HG02943 (cell line): ENCODE data around the gene EYA2.

Experiments
- ATAC-seq: cut with Tn5 transposase; IDR thresholded peaks from one replicate; pipeline ENCODE4 v1.9.1; 2021; ENCODE audit warnings: mild to moderate bottlenecking, low read depth, moderate library complexity; ENCODE audit not compliant: unreplicated experiment

Gene EYA2

DNA sequence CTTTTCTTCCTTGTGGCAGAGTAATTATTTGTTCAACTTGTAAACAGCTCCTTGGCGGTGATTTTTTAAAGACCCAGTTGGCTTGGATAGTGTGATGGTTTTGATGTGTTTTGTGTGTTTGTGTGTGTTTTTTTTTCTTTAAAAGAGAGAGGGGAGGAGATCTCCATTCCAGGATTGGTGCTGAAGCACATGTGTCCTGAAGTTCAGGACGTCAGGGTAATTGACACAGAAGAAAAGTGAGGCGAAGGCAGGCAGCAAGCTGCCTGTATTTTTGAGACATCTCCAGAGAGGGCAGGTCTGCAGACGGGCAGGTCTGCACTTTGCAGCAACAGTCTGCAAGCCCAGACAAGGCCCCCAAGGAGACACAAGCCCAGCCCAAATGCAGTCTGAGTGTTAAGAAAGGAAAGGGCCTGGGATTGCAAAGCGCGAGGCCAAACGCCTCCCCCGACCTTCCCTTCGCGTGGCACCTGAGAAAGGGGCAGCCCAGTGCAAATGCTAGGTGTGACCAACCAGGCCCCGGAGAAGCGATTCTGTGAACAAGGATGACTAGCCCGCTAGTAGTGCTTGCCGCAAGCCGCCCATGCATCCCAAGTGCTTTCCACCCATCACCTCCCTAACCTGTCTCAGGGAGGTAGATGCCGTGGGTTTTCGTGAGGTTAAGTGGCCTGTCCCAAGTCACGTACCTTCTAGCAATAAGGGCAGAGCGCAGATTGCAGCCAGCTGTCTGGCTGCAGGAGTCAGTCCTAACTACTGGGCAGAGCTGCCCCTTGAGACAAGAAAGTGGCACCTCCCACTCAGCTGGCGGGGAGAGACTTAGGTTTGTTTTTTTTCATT lies 231.3 kb downstream of the EYA2 start:
- ATAC-seq = no peak

DNA sequence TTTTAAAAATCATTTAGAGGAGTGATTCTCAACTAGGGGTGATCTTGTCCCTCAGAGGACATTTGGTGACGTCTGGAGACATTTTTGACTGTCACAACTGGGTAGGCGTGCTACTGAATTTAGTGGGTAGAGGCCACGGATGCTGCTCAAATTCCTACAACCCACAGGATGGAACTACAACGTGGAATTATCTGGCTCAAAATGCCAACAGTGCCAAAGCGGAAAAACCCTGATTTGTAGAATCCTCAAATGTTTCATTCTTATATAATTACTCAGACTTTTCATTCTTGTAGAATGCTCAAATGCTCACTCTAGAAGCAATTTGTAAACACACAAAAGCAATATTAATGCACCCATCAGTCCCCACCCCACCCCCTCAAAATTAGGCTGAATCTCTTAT lies 232.1 kb downstream of the EYA2 start:
- ATAC-seq = no peak

DNA sequence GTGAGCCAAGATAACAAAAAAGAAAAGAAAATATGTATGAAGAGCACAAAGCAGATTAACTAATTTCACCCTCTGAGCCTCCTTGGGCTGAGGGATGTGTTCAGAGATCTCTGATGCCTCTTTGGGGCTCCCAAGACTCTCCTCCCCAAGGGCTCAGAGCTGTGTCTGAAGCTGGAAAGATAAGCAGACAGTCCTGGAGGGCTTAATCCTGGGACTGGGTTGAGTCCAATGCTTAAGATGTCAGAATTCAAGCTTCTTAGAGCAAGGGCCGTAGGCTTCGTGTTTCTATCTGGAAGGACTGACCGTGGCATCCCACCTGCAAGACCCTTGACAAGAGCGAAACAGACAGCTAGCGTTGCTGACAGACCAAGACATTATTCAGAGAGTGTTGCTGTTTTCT lies 232.9 kb downstream of the EYA2 start:
- ATAC-seq = no peak

DNA sequence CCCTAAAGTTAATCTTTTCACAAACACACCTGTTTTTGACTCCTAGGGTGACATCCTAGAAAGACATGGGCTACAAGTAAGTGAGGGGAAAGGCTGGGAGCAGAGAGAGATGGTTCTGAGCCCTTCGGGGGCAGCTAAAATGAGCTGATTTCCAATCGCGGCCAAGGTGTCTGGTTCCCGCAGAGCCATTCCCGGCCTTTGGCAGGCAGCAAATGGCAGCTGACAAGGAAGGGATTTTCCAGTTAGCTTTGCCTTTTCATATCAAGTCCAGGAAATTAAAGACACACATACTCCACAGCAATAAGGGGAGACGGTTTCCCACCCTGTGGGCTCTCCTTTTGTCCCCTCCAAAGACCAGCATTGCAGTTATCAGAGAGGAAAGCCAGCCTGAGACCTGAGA lies 233.4 kb downstream of the EYA2 start:
- no peak for ATAC-seq

DNA sequence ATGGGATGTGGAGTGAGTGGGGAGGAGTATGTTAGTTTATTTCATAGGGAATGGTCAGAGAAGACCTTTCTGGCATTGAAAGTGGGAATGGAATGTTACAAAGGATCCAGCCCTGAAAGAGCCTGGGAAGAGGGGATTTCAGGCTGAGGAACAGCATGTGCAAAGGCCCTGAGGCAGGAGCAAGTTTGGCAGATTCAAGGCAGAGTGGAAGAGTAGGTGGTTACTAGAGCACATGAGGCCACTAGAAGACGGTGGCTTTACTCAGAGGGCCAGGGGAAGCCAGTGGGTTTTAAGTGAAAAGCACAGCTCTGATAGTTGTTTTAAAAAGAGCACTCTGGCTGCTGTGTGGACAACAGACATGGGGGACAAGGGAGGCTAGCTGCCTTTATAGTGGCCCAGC lies 234.7 kb downstream of the EYA2 start:
- ATAC-seq = no peak

DNA sequence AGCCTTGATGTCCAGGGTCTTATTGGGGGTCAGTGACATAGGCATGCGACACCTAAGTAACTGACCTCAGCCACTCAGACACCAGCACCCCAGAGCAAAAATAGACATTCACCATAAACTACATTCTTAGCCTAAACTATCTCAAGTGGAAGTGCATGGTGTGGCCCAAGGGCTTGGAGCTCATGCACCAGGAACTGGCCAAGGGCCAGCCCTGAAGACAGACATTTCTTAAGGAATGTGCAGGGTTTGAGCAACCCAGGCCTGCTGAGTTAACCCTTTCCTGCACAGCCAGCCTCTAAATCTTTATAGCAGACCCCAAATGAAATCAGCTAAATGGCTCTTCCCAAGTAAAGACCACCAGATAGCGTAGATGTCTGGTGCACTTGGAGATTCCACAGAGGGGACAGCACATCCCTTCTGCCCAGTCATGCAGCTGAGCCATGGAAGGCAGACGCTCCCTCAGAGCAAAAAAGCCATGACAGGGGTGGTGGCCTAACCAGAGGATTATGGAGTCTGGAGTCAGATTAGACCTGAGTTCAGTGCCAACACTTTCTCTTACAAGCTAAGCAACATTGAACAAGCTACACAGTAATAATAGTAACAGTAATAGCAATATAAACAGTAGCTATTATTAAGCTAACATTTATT lies 239.3 kb downstream of the EYA2 start:
- ATAC-seq = no peak

DNA sequence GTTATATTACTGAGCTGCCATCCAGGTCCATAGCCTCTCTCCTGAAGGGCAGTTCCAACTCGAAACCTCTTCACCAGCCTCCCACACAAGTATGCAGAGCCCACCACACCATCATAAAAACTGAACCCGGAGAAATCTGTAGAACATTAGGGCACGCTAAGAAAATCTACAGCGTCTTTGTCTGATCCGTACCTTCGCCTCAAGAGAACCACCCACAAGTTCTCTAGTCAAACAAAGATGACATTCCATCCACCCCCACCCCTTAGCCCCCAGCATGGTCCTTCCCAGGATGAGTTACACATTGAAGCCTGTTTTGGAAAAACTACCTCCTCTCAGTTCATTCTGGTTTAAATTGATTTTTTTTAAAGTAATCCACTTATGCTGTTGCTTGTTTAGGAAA lies 242.1 kb downstream of the EYA2 start:
- ATAC-seq = no peak

DNA sequence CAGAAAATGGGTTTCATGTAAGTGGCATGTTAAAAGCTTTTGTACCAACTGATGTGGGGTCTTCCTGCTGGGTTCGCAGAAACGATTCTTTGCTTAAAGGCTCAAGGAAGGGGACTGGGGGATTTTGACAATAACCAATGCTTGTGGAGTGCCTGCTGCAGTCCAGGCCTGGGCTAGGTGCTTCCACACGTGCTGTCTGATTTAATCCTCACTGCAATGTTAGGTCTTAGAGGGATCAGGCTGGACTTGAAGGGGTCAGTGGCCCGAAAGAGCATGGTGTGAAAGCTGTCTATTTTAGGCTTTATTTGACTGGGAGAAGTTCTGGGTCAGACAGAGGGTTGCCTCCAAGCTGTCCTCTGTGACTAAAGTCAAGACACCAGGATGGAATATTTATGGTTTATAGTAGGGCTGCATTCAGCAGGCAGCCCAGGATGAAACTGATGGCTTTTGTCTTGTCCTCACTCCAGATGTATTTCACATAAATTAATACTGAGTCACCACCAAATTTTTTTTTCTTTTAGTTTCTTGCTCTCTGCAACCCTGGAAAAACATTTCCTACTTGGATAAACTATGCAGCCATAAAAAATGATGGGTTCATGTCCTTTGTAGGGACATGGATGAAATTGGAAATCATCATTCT lies 242.7 kb downstream of the EYA2 start:
- ATAC-seq = no peak

DNA sequence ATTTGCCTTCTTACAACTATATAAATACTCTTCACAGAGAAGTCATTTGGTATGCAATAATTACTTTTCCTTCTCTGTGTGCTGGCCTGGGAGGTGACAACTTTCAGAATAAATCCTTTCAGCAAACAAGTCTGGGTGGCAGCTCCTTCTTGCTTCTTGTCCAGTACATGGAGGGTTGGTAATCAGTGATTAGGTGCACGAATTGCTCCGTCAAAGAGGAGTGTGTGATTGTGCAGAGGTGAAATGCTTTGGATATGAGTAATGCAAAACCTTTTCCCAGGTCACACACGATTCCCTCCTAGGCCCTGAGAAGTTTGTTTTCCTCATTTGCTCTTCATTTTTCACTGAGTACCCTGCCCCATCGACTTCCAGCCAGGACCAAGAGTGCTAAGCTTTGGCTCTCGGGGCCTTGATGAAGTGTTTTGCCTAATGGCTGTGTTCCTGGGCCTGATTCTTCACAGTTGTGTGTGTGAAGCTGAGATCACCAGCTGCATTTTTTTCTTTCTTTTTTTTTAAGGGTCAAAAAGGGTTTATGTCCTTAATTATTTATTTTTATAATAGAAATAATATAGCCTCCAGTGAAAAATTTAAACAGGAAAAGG lies 245.4 kb downstream of the EYA2 start:
- no peak for ATAC-seq

DNA sequence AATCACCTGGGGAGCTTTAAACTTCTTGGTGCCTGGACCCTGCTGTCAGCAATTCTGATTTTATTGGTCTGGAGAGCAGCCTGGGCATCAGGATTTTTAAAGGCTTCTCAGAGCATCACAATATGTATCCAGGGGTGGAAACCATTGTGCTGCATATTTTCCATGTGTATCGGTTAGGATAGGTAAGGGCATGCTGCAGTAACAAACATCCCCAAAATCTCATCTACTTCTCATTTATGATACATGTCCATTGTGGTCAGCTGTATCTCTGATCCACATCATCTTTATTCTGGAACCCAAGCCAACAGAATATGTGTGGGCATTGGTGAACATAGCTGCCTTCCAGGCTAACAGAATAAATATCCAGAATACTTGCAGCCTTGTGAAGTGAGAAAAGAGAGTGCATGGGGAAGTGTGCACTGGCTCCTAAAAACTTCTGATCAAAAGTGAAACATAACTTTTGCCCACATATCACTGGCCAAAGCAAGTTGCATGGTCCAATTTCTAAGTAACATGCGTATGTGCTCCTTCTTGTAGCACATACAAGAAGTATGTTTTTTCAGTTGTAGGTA lies 246.8 kb downstream of the EYA2 start:
- no peak for ATAC-seq

DNA sequence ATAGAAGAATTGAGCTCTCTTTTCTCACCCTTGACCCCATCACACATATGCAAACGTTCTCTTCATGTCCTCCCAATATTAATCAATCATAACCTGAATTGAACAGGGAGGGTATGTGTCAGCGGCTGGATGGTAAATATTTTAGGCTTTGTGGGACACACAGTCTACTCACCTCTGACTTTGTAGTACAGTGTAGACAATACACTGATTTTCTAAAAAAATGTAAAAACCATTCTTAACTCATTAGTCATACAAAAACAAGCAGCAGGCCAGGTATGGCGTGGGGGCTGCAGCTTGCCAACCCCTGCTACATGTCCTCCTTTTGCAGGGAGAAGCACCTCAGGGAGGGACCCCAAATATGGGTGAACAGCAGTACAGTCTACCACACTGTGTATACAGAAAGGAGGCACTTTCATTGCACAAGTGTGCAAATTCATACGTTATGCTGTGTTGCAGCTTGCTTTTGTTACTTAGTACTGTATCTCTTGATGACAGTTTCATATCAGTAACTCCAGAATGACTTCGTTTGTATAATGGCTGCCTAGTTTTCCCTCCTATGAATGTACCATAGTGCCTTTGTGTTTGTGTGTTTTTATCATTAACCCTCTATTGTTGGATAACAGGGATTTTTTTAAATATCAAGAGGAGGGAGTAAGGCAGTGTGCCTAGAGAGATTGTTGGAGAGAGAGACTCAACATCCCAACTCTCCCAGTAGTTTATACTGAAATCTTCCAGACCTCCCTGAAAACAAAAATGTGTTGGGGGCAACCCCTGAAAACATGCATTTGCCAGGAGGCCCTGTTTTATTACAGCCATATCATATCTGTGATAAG lies 247.5 kb downstream of the EYA2 start:
- ATAC-seq = no peak

DNA sequence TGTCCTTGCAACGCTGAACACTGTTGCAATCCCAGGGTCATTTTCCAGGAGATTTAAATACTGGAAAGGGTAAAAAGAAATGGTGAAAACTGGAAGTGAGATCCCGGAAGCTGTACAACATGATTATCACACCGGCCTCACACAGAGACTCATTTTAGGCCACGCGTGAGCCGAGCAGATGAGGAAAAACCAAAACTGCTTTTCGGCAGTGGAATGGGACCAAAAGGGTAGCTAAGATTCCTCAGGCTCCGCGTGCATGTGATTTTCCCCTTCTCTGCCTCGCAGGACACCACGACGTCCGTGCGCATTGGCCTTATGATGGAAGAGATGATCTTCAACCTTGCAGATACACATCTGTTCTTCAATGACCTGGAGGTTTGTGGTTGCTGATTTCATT lies 248.1 kb downstream of the EYA2 start:
- no peak for ATAC-seq

DNA sequence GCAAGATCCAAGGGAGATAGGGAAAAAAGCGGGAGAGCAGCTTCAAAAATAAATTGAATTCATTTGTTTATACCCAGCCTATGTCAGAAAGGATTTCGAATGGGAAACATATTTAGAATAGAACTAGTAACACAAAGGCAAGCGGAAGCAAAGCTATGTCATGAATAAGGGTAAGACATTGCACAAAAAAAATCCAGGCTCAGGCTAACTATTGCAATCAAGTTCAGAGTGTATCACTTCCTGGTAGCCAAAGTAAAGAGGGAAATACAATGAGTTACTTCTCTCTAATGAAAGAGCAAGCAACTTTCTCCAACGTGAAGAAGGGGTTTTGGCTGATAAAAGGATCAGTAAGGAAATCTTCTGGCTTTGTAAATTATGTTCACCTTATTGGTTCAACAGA lies 249.0 kb downstream of the EYA2 start:
- ATAC-seq = no peak

DNA sequence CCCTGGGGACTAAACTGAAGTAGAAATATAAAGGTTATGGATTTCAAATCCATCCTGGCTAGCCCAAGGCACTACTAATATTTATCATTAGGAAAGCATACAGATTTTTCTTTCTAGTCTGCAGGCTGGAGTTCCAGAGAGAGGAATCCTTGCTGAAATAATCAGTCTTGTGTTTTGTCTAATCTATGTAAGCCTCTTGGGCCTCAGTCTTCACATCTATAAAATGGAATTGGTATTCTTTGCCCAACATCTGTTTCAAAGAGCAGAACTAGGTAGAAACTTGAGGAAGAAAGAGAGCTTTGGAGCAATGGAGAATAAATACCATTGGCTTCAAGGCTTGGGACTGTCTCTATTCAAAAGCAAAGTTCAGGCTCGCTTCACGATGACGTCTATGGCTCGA lies 249.8 kb downstream of the EYA2 start:
- no peak for ATAC-seq

DNA sequence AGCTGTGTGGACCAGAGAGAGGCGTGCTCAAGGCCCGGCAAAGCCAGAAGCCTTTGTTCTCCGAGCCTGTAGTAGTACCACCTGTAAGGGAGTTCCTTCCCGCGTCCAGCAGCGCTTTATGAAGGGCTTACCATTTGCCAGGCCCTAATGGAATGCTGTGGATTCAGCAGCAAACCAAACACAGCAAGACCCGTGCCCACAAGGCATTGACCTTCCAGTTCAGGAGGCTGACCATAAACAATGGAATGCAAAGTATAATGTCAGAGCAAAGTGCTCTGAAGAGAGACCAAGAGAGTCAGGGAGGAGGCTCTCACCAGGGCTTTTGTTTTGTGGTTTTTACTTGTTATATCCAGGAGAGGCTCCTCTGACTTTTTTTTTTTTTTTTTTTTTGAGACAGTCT lies 252.0 kb downstream of the EYA2 start:
- ATAC-seq = no peak

DNA sequence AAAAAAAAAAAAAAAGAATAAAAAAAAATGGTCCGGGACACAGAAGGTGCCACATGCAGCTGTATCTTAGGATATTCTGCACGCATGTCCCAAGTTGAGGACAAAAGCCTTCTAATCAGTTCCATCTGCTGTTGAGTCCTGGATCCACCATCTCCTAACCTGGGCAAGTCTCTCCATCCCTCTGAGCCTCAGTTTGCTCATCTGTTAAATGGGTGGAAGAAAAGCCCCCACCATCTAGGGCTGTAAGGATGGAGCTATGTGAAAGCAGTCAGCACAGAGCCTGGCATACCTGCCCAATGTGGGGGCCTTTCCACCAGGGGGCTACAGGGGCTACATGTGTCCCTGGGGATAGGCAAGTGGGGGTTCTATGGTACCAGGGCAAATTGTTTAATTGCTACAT lies 253.4 kb downstream of the EYA2 start:
- ATAC-seq = no peak

DNA sequence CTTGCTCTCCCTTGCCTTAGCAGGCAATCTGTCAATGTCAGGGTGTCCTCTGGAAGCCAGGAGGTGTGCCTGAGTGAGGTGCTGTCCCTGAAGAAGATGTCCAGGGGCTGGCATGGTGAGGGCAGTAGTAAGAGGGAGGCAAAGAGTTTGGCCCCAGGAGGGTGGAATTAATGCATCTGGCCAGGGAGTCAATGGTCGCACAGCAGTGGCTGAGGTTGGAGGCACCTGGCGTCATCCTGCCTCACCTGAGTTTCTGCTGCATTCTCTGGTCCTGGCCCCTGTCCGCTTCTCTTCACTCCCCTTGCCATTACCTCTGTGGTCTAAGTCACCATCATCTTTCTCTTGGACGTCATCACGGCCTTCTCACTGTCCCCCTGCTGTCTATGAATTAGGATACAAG lies 255.3 kb downstream of the EYA2 start:
- no peak for ATAC-seq

DNA sequence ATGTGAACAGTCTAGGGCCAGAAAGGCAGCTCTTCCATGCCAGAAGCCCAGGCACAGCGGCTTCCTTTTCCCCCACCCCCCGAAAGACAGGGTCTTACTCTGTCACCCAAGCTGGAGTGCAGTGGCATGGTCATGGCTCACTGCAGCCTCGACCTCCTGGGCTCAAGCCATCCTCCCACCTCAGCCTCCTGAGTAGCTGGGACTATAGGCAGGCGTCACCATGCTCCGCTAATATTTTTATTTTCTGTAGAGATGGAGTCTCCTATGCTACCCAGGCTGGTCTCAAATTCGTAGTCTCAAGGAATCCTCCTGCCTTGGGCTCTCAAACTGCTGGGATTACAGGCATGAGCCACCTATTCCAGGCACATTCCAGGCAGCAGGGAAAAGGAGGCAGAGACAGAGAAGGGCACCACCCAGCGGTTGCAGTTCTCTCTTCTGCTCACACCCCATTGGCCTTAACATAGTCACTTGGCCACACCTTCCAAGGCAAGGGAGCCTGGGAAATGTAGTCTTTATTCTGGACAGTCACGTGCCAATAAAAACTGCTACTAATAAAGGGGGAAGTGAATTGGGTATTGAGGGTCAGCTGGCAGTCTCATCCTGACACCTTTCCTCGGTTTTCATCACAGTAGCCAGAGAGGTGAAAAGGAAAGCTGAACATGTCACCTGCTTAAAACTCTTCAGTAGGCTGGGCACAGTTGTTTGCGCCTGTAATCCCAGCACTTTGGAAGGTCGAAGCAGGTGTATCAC lies 255.9 kb downstream of the EYA2 start:
- ATAC-seq = no peak

DNA sequence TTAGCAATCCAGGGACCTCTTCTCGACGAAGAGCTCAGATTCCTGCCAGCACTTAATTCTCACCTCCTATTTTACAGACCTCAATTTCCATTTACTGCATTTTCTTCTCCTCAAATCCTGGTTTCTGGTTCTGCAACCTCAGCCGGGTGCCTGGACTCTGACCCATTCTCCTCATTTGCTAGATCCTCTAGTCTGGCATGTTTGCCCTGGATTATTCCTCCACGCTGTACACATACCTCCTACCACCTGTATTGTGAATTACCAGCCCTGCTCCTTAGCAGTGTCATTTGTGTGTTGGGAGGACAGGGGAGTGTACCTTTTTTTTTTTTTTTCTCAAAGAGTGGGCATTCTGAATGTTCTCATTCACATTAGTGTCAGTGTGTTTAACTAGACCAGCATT lies 257.4 kb downstream of the EYA2 start:
- ATAC-seq = no peak

DNA sequence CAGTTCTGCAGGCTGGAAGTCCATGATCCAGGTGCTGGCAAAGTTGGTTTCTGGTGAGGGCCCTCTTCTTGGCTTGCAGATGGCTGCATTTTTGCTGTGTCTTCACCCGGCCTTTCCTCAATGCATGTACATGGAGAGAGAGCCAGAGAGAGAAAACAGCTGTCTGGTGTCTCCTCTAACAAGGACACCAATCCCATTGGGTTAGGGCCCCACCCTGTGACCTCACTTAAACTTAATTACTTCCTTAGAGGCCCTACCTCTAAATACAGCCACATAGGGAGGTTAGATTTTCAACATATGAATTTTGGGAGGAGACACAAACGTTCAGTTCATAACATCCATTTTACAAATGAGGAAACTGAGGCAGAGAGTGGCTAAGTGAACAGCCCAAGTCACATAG lies 259.4 kb downstream of the EYA2 start:
- ATAC-seq = no peak
